Inferior parietal cortex (tissue), 1 donor: ENCODE data around the gene CCDC180.
"Not testable (repeated sequence)": the region's sequence is repeated elsewhere in the genome, so short reads cannot be mapped to it uniquely, and the experiment has no call there.

Experiments
- DNase-seq: peaks from one replicate; pipeline ENCODE4 v3.0.0-alpha.2; 2016; ENCODE audit errors: extremely low spot score

CCDC180 gene

GRCh38 chr9:97307500-97308163 is at the start of gene CCDC180:
Gene CCDC180 (plus strand): TSS chr9:97307659. CDS start chr9:97308064, 405 bp downstream.
- DNase-seq: no peak

- not testable (repeated sequence) for DNase-seq
These were observed 47.5 kb upstream of the CCDC180 start for GRCh38 chr9:97259834-97260514.

GRCh38 chr9:97271292-97271691 is 36.2 kb upstream of the CCDC180 start:
- DNase-seq: no peak

GRCh38 chr9:97272072-97272471 is 35.4 kb upstream of the CCDC180 start:
- DNase-seq: no peak

- no peak for DNase-seq
These were observed 31.1 kb upstream of the CCDC180 start for GRCh38 chr9:97276310-97276852.

GRCh38 chr9:97277953-97278352 is 29.5 kb upstream of the CCDC180 start:
- no peak for DNase-seq

GRCh38 chr9:97280755-97281330 is 26.6 kb upstream of the CCDC180 start:
- DNase-seq: no peak

GRCh38 chr9:97283768-97284167 is 23.7 kb upstream of the CCDC180 start:
- DNase-seq: no peak

- no peak for DNase-seq
These were observed 22.7 kb upstream of the CCDC180 start for GRCh38 chr9:97284798-97285197.

GRCh38 chr9:97292200-97292599 is 15.3 kb upstream of the CCDC180 start:
- DNase-seq: no peak

- no peak for DNase-seq
These were observed 14.2 kb upstream of the CCDC180 start for GRCh38 chr9:97293207-97293721.

GRCh38 chr9:97293818-97294217 is 13.6 kb upstream of the CCDC180 start:
- DNase-seq: no peak

GRCh38 chr9:97297889-97298288 is 9.6 kb upstream of the CCDC180 start:
- no peak for DNase-seq

GRCh38 chr9:97299809-97300414 is 7.5 kb upstream of the CCDC180 start:
- DNase-seq: no peak

- DNase-seq: no peak
These were observed 6.9 kb upstream of the CCDC180 start for GRCh38 chr9:97300586-97300985.

- no peak for DNase-seq
These were observed 5.5 kb upstream of the CCDC180 start for GRCh38 chr9:97301974-97302373.

GRCh38 chr9:97304586-97304985 is 2.9 kb upstream of the CCDC180 start:
- no peak for DNase-seq

GRCh38 chr9:97305501-97306298 is 1.8 kb upstream of the CCDC180 start:
- no peak for DNase-seq

GRCh38 chr9:97307091-97307490 is 368 bp upstream of the CCDC180 start:
- peak; percentile 47 for DNase-seq

GRCh38 chr9:97309260-97309659 is 1.8 kb downstream of the CCDC180 start:
- DNase-seq: no peak

- no peak for DNase-seq
These were observed 2.6 kb downstream of the CCDC180 start for GRCh38 chr9:97310023-97310422.
